ENCODE data around the gene MBNL3.

DNA sequence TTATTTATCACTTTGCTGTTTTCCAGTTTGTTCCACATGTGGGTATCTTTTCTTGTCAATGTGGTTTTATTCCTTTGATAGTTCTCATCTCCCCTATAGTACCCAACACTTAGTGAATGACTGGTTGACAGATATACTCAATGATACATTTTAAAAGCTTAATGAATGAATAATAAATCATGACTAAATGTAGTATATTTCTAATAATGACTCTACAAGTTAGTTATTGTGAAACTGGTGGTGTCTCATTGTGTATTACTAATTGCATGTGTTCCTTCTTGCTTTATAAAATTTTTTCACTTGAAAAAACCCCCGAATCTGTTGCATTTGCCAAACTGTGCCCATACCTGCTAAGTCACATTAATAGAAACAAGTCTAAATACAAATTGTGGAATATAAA lies 95.4 kb downstream of the MBNL3 start:
- TF ChIP-seq, protein P1, sequence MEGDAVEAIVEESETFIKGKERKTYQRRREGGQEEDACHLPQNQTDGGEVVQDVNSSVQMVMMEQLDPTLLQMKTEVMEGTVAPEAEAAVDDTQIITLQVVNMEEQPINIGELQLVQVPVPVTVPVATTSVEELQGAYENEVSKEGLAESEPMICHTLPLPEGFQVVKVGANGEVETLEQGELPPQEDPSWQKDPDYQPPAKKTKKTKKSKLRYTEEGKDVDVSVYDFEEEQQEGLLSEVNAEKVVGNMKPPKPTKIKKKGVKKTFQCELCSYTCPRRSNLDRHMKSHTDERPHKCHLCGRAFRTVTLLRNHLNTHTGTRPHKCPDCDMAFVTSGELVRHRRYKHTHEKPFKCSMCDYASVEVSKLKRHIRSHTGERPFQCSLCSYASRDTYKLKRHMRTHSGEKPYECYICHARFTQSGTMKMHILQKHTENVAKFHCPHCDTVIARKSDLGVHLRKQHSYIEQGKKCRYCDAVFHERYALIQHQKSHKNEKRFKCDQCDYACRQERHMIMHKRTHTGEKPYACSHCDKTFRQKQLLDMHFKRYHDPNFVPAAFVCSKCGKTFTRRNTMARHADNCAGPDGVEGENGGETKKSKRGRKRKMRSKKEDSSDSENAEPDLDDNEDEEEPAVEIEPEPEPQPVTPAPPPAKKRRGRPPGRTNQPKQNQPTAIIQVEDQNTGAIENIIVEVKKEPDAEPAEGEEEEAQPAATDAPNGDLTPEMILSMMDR (IDR thresholded peaks at IDR 0.05; ENCODE audit: low read length): no peak
- no peak for TF ChIP-seq EZH2 (optimal IDR thresholded peaks at IDR 0.05; ENCODE audit: low read depth, low read length)

Measured in MM.1S (cell line).